ENCODE measurements around the gene CFAP45.

DNA sequence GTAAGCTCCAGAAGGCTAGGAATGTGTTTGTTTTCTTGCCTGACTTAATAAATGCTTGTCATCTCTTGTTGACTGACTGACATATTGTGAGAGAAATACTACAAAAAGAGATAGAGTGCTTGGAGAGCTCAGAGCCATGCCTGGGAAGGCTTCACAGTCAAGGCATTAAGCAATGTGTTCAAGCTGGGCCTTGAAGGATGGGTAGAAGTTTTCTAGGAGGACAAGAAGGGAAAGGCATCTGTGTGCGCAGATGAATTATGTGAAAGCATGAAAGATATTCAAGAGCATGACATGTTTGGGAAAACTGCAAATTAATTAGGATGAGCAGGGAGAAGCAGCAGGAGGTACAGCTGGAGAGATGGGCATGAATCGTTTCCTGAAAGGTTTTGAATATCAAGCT lies 67.7 kb downstream of the CFAP45 start:
- TF ChIP-seq, protein P1, sequence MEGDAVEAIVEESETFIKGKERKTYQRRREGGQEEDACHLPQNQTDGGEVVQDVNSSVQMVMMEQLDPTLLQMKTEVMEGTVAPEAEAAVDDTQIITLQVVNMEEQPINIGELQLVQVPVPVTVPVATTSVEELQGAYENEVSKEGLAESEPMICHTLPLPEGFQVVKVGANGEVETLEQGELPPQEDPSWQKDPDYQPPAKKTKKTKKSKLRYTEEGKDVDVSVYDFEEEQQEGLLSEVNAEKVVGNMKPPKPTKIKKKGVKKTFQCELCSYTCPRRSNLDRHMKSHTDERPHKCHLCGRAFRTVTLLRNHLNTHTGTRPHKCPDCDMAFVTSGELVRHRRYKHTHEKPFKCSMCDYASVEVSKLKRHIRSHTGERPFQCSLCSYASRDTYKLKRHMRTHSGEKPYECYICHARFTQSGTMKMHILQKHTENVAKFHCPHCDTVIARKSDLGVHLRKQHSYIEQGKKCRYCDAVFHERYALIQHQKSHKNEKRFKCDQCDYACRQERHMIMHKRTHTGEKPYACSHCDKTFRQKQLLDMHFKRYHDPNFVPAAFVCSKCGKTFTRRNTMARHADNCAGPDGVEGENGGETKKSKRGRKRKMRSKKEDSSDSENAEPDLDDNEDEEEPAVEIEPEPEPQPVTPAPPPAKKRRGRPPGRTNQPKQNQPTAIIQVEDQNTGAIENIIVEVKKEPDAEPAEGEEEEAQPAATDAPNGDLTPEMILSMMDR (IDR thresholded peaks at IDR 0.05): no peak
- TF ChIP-seq, protein P2, sequence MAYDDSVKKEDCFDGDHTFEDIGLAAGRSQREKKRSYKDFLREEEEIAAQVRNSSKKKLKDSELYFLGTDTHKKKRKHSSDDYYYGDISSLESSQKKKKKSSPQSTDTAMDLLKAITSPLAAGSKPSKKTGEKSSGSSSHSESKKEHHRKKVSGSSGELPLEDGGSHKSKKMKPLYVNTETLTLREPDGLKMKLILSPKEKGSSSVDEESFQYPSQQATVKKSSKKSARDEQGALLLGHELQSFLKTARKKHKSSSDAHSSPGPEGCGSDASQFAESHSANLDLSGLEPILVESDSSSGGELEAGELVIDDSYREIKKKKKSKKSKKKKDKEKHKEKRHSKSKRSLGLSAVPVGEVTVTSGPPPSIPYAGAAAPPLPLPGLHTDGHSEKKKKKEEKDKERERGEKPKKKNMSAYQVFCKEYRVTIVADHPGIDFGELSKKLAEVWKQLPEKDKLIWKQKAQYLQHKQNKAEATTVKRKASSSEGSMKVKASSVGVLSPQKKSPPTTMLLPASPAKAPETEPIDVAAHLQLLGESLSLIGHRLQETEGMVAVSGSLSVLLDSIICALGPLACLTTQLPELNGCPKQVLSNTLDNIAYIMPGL (CRISPR knock-in tag; IDR thresholded peaks at IDR 0.05; ENCODE audit: borderline replicate concordance): no peak
- TF ChIP-seq SREBF2 (IDR thresholded peaks at IDR 0.05) (no peak), ZFP36 (IDR thresholded peaks at IDR 0.05; ENCODE audit: borderline replicate concordance, partially characterized antibody) (no peak), RFX5 (IDR thresholded peaks at IDR 0.05) (no peak), BHLHE40 (IDR thresholded peaks at IDR 0.05; ENCODE audit: low read depth, low read length) (no peak), NPAS2 (CRISPR knock-in tag; IDR thresholded peaks at IDR 0.05; ENCODE audit: borderline replicate concordance) (no peak)
- TF ChIP-seq, protein P3, sequence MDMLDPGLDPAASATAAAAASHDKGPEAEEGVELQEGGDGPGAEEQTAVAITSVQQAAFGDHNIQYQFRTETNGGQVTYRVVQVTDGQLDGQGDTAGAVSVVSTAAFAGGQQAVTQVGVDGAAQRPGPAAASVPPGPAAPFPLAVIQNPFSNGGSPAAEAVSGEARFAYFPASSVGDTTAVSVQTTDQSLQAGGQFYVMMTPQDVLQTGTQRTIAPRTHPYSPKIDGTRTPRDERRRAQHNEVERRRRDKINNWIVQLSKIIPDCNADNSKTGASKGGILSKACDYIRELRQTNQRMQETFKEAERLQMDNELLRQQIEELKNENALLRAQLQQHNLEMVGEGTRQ (IDR thresholded peaks at IDR 0.05): no peak
